ENCODE data around the gene IFIT1B. TPM values are rescaled to one million over a fixed set of nuclear protein-coding genes. Genes with fewer than 3 reads are reported as not detected.
A peak's percentile ranks its signal among the peaks of the same experiment; 100 is the strongest.

IFIT1B gene
- total and polyA plus RNA-seq, 8 donors, result 0.05 TPM; not detected in 7

DNA sequence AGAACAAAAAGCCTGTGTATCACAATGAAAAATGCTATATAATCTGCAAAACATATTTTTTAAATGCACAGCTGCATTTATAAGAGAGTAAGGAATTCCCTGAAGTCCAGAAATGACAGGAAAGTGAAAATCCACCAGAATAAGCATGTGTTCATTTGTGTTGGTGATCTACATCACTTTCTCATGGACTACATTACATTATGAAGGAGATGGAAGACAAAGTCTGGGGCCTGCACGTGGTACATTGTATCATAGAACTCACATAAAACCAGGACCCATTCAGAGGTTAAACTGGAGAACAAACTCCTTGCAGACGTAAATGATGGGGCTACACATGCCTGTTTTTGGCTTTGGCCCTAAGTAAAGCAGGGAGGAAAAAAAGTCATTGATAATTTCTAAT is 33.7 kb upstream of the IFIT1B start:
- WGBS, 2 donors, result 51 to 63% methylated on average over 2 of the region's 2 CpGs

DNA sequence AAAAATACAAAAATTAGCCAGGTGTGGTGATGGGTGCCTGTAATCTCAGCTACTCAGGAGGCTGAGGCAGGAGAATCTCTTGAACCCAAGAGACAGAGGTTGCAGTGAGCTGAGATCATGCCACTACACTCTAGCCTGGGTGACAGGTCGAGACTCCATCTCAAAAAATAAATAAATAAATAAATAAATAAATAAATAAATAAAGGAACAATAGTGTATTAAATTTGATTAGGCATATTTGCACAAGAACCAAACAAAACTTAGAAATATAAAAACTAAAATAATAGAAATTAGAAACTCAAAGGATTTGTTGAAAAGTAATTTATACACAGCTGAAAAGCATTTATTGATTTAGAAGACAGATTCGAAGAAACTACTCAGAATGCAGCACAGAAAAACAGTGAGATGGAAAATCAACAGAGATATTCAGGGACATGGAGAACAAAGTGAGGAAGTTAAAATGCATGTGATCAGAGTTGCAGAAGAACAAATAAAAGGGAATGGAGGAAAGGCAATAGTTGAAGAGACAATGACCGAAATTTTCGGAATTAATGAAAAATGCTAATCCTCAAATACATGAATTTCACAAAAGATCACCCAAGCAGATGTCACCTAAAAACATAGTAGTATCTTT is 32.4 kb upstream of the IFIT1B start:
- no peaks in the 10 kb centered on the region for H3K36me3 ChIP-seq
- DNase-seq (no peak), FAIRE-seq (no peak), ATAC-seq (no peak)
- 91 to 92% methylated on average over 4 of the region's 4 CpGs for WGBS, 2 donors
- no peak overlapping the region for H3K4me3 ChIP-seq
- no peaks in the 10 kb centered on the region for H3K4me1 ChIP-seq
- TF ChIP-seq, protein P1, sequence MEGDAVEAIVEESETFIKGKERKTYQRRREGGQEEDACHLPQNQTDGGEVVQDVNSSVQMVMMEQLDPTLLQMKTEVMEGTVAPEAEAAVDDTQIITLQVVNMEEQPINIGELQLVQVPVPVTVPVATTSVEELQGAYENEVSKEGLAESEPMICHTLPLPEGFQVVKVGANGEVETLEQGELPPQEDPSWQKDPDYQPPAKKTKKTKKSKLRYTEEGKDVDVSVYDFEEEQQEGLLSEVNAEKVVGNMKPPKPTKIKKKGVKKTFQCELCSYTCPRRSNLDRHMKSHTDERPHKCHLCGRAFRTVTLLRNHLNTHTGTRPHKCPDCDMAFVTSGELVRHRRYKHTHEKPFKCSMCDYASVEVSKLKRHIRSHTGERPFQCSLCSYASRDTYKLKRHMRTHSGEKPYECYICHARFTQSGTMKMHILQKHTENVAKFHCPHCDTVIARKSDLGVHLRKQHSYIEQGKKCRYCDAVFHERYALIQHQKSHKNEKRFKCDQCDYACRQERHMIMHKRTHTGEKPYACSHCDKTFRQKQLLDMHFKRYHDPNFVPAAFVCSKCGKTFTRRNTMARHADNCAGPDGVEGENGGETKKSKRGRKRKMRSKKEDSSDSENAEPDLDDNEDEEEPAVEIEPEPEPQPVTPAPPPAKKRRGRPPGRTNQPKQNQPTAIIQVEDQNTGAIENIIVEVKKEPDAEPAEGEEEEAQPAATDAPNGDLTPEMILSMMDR (IDR thresholded peaks at IDR 0.05), result no peak
- H3K27me3 ChIP-seq, result no peaks in the 10 kb centered on the region
- no peak overlapping the region for H3K27ac ChIP-seq
- intact Hi-C loops (cut with DNase I), result no loop called here
- no peaks in the 10 kb centered on the region for H3K9me3 ChIP-seq

More for the DNA sequence above, 33.7 kb upstream of the IFIT1B start:
- DNase-seq, result no peak
- TF ChIP-seq, protein P1 (IDR thresholded peaks at IDR 0.05), result no peak
- Histone ChIP-seq H3K9me3 (no peaks in the 10 kb centered on the region), H3K27me3 (no peaks in the 10 kb centered on the region), H3K4me1 (no peaks in the 10 kb centered on the region), H3K36me3 (peaks cover 0 to 4% (median 0%) of the 10 kb centered on the region in 3 donors), H3K27ac (no peak overlapping the region), H3K4me3 (no peak overlapping the region)
- intact Hi-C loops (cut with DNase I), result no loop called here
- no peak for ATAC-seq
- FAIRE-seq, result no peak

DNA sequence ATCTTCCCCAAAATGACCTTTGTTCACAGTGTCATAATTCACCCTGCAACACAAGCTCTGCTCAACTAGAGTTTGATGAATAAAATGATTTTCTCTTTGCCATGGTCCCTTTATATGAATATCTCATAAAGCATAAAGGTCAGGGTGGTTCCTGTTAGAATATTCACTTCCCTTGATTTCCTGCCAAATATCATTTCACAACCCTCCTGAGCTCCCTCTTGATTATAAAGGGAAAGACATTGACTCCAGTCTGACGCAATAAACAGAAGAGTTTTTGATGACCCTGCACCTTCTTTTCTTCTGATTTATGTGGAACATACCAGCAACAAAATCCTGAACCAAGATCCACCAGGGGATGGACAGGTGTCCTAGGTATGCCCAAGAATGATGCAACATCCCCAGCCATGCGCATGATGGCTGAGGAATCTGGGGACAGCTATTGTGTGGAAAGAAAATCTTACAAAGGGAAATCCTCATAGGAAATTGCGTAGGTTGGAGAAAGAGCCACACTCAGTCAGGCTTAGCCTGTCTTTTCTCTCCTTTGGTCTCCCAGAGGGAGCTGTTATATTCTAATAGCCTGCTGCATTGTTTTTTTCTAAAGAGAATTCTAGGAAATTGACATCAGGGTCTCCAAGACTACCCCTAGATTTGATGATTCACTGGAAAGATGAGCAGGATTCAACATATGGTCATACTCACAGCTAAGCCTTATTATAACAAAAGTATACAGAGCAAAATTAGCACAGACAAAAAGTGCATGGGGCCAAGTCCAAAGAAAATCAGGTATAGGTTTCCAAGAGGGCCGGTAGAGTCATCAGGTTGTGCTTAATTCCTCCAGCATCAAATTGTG is 31.2 kb upstream of the IFIT1B start:
- DNase-seq, result no peak
- Histone ChIP-seq H3K36me3 (no peaks in the 10 kb centered on the region), H3K27ac (peak overlapping the region in 2 of 4 donors; percentile 18 to 22), H3K4me1 (peaks cover 0 to 7% (median 5%) of the 10 kb centered on the region in 3 donors), H3K4me3 (no peak overlapping the region), H3K27me3 (no peaks in the 10 kb centered on the region), H3K9me3 (no peaks in the 10 kb centered on the region)
- TF ChIP-seq, protein P1 (IDR thresholded peaks at IDR 0.05), result no peak
- peak; percentile 39 for FAIRE-seq
- WGBS, 2 donors, result 73 to 83% methylated on average over 4 of the region's 4 CpGs
- ATAC-seq, result peak in 3 of 4 donors; percentile 25 to 67 (median 47)
- intact Hi-C loops (cut with DNase I), result no loop called here

DNA sequence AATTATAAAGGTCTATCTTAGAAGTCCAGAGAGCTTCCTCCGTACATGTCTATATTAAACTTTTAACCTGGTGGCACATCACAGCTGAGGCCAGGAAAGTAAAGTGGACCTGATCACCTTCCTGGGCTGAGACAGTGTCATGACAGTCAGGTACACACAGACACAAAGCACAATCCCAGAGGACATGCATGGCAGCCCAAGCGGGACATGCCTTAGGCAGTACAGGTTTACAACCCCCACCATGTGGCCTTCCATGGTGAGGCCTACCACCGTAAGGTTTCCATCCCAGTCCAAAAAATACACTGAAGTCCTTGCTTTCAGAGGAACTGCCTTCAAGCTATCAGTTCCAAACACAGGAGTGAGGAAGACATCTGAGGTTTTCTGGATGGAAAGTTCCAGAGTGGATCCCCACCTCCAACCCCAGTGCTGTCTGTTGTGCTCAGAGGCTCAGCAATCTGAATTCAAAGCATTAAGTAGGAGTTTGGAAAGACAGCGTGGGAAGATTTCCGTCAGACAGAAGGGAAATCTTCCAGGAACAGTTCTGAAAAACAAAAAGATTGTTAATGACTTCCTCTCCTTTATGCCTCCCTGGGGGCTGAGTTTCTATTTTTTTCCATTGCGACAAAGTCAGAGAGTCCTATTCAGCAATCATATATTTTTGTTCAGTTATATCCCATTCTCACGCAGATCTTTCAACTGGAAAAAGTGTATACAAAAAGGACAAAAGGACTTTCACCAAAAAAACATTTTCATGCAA is 30.0 kb upstream of the IFIT1B start:
- 83 to 84% methylated on average over 7 of the region's 7 CpGs for WGBS, 2 donors
- no peaks in the 10 kb centered on the region for H3K36me3 ChIP-seq
- no peaks in the 10 kb centered on the region for H3K9me3 ChIP-seq
- no peak overlapping the region for H3K27ac ChIP-seq
- H3K27me3 ChIP-seq, result no peaks in the 10 kb centered on the region
- H3K4me3 ChIP-seq, result no peak overlapping the region
- intact Hi-C loops (cut with DNase I), result no loop called here
- H3K4me1 ChIP-seq, result peaks cover 0 to 8% (median 6%) of the 10 kb centered on the region in 3 donors
- no peak for FAIRE-seq
- no peak for ATAC-seq
- TF ChIP-seq, protein P1 (IDR thresholded peaks at IDR 0.05), result no peak
- DNase-seq, result no peak

All from pancreas (tissue), 10 donors.